GM23248 (cell line): ENCODE data around the gene LLGL2.

Source experiments
- EZH2 ChIP-seq: fragments of 200-600 bp; sonication (generic); IDR thresholded peaks from 2 replicates; pipeline ENCODE4 v1.6.1; 2018; ENCODE audit warnings: antibody characterized with exemption, mild to moderate bottlenecking; ENCODE audit not compliant: insufficient read depth, poor library complexity, severe bottlenecking
- EZH2phosphoT487 ChIP-seq: fragments of 200-600 bp; sonication (generic); IDR thresholded peaks from 2 replicates; pipeline ENCODE4 v1.6.1; 2018; ENCODE audit warnings: antibody characterized with exemption, moderate library complexity, mild to moderate bottlenecking, low read depth; ENCODE audit not compliant: insufficient read depth

GRCh38 chr17:75535871-75536270, 10.4 kb downstream of the LLGL2 start:
- TF ChIP-seq EZH2 = no peak
- no peak for TF ChIP-seq EZH2phosphoT487
